VCaP (cell line): ENCODE measurements around the gene TNFAIP8L1.
A peak's percentile ranks its signal among the peaks of the same experiment; 100 is the strongest.

Source experiments
- H3K27ac ChIP-seq: fragments of 450-650 bp; 2 replicates; pipeline ENCODE4 v1.5.1; 2017
- TF ChIP-seq, protein P1 (sequence below): fragments of 450-650 bp; conservative IDR thresholded peaks from 2 replicates; pipeline ENCODE4 v1.5.1; 2017; ENCODE audit warnings: mild to moderate bottlenecking, moderate library complexity

Gene TNFAIP8L1

DNA sequence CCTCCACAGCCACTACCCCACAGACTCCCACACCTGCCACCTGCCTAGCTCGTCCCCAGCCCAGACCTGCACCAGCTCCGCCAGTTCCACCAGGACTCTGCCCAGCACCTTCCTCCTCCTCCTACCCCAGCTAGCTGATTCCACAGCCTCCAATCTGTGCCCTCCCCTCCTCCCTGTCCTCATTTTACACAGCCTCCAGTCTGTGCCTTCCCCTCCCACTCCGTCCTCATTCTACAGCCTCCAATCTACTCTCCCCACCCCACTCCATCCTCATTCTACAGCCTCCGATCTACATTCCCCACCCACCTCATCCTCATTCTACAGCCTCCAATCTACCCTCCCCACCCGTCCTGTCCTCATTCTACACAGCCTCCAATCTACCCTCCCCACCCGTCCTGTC is 23.5 kb downstream of the TNFAIP8L1 start:
- TF ChIP-seq, protein P1, sequence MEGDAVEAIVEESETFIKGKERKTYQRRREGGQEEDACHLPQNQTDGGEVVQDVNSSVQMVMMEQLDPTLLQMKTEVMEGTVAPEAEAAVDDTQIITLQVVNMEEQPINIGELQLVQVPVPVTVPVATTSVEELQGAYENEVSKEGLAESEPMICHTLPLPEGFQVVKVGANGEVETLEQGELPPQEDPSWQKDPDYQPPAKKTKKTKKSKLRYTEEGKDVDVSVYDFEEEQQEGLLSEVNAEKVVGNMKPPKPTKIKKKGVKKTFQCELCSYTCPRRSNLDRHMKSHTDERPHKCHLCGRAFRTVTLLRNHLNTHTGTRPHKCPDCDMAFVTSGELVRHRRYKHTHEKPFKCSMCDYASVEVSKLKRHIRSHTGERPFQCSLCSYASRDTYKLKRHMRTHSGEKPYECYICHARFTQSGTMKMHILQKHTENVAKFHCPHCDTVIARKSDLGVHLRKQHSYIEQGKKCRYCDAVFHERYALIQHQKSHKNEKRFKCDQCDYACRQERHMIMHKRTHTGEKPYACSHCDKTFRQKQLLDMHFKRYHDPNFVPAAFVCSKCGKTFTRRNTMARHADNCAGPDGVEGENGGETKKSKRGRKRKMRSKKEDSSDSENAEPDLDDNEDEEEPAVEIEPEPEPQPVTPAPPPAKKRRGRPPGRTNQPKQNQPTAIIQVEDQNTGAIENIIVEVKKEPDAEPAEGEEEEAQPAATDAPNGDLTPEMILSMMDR: no peak
- H3K27ac ChIP-seq: no peak overlapping the region

- TF ChIP-seq, protein P1: no peak
- H3K27ac ChIP-seq: no peak overlapping the region
These were observed 25.3 kb downstream of the TNFAIP8L1 start for GRCh38 chr19:4664642-4665041.

DNA sequence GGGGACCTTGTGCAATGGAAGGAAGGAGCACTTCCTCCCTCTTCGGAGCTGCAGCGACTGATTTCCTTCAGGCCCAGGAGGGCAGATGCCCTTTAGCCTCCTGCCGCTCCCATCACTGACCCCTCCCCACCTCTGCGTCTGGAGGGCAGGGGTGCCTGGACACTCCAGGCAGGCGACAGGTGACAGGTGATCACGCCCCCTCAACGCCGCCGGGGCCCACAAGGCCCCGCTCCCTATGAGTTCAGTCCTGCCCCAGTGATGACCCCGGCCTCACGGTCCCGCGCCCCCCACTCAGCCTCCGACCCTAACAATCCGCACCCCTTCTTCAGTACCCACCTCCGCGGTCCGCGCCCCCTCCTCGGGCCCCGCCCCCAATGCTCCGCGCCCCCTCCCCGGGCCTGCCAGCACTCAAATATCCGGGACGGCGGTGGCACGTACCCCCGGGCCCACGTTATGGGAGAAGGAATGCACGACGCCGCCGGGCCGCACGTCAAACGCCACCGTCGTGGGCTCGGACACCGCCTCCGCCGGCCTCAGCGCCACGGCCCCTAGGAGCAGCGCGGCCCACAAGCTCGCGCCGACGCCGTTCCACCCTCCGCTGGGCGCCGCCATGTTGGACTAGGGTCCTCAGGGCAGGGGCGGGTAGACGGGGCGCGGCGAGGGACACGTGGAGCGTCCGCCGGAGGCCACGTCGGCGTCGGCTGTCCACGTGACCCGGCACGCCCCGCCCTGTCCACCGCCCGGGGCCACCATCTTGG is 30.6 kb downstream of the TNFAIP8L1 start, which contains the start of gene MYDGF:
TSS of gene MYDGF (minus strand) at position 620 of the 758 bp plus-strand sequence. CDS start at position 612, 8 bp downstream.
- TF ChIP-seq, protein P1: no peak
- peak within 1 kb of the TSS; percentile 53; the same call in 1 of the 2 replicates for H3K27ac ChIP-seq

DNA sequence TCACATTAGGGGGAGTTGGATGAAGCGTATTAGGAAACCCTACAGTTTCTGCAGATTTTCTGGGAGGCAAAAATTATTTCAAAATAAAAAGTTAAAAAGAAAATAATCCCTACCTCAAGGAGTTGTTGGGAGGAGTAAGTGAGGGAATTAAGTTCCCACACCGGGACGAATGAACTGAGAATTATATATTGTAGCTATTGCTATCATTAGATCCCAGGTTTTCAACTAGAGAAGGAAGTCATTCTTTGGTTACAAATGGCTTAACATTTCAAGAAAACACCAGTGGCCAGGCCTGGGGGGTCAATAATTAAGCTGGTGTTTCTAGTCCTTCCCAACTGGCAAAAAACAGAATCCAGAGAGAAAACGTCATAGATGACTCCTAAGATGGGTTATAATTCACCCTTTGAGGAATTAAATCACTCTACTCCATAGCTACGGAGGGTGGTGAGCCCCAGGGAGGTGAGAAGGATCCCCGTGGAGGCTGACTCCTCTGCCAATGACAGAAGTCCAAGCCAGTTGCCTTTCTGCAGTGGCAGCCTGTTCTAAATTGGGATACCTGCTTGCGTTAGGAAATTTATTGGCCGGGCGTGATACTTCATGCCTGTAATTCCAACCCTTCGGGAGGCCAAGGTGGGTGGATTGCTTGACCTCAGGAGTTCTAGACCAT is 32.0 kb downstream of the TNFAIP8L1 start:
- TF ChIP-seq, protein P1: no peak
- H3K27ac ChIP-seq: no peak overlapping the region

DNA sequence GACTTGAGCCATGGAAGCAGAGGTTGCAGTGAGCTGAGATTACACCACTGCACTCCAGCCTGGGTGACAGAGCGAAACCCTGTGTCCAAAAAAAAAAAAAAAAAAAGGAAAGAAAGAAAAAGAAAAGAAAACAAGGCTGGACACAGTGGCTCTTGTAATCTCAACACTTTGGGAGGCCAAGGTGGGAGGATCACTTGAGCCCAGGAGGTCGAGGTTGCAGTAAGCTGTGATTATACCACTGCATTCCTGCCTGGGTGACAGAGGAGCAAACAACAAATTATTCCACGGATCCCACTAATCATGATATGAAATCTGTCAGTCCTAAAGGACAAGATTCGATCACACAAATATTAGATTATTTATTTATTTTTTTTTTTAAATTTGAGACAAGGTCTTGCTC is 33.9 kb downstream of the TNFAIP8L1 start:
- TF ChIP-seq, protein P1: no peak
- H3K27ac ChIP-seq: no peak overlapping the region

DNA sequence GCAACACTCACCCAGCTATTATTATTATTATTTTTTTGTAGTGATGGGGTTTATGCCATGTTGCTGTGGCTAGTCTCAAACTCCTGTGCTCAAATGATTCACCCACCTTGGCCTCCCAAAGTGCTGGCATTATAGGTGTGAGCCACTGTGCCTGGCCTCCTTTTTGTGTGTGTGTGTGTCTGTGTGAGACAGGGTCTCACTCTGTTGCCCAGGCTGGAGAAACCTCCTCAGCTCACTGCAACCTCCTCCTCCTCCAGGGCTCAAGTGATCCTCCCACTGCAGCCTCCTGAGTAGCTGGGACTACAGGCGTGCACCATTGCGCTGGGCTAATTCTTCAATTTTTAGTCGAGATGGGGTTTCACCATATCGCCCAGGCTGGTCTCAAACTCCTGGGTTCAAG is 34.4 kb downstream of the TNFAIP8L1 start:
- no peak overlapping the region for H3K27ac ChIP-seq

GRCh38 chr19:4675346-4675745 is 36.0 kb downstream of the TNFAIP8L1 start:
- no peak overlapping the region for H3K27ac ChIP-seq
- TF ChIP-seq, protein P1: no peak

More for the DNA sequence above, 34.4 kb downstream of the TNFAIP8L1 start:
- TF ChIP-seq, protein P1: no peak
